Measurements from ENCODE around the gene PPP1CA.
"Not testable (repeated sequence)": the region's sequence is repeated elsewhere in the genome, so short reads cannot be mapped to it uniquely, and the experiment has no call there.

The PPP1CA gene

GRCh38 chr11:67402192-67402839 is 658 bp upstream of the PPP1CA start:
- not testable (repeated sequence) for DNase-seq (ENCODE audit: low read depth)

- DNase-seq (ENCODE audit: low read depth) = no peak
Observed at GRCh38 chr11:67400942-67401494, 640 bp downstream of the PPP1CA start.

- no peak for DNase-seq (ENCODE audit: low read depth)
Observed at GRCh38 chr11:67400251-67400941, 1.3 kb downstream of the PPP1CA start.

GRCh38 chr11:67398661-67399563 is 2.7 kb downstream of the PPP1CA start:
- no peak for DNase-seq (ENCODE audit: low read depth)

- no peak for DNase-seq (ENCODE audit: low read depth)
Observed at GRCh38 chr11:67397986-67398660, 3.5 kb downstream of the PPP1CA start.

GRCh38 chr11:67397536-67397935 is 4.1 kb downstream of the PPP1CA start:
- no peak for DNase-seq (ENCODE audit: low read depth)

- no peak for DNase-seq (ENCODE audit: low read depth)
Observed at GRCh38 chr11:67396587-67397389, 4.9 kb downstream of the PPP1CA start.

- DNase-seq (ENCODE audit: low read depth) = no peak
Observed at GRCh38 chr11:67396259-67396581, 5.4 kb downstream of the PPP1CA start.

- no peak for DNase-seq (ENCODE audit: low read depth)
Observed at GRCh38 chr11:67395555-67396258, 6.0 kb downstream of the PPP1CA start.

GRCh38 chr11:67393990-67394389 is 7.7 kb downstream of the PPP1CA start:
- no peak for DNase-seq (ENCODE audit: low read depth)

GRCh38 chr11:67393437-67393836 is 8.2 kb downstream of the PPP1CA start:
- no peak for DNase-seq (ENCODE audit: low read depth)

- DNase-seq (ENCODE audit: low read depth) = no peak
Observed at GRCh38 chr11:67392183-67392715, 9.4 kb downstream of the PPP1CA start.

GRCh38 chr11:67391304-67392182 is 10.1 kb downstream of the PPP1CA start, which contains the start of gene RAD9A:
Gene RAD9A (plus strand): TSS chr11:67391986. CDS start chr11:67392045, 59 bp downstream.
- DNase-seq (ENCODE audit: low read depth) = peak; percentile 61

- DNase-seq (ENCODE audit: low read depth) = no peak
Observed at GRCh38 chr11:67390947-67391303, 10.7 kb downstream of the PPP1CA start.

GRCh38 chr11:67389477-67389876 is 12.2 kb downstream of the PPP1CA start:
- DNase-seq (ENCODE audit: low read depth) = no peak

- DNase-seq (ENCODE audit: low read depth) = no peak
Observed at GRCh38 chr11:67387518-67387917, 14.1 kb downstream of the PPP1CA start.

GRCh38 chr11:67387069-67387468 is 14.6 kb downstream of the PPP1CA start:
- no peak for DNase-seq (ENCODE audit: low read depth)

GRCh38 chr11:67384851-67385366 is 16.7 kb downstream of the PPP1CA start:
- DNase-seq (ENCODE audit: low read depth) = no peak
